Measurements from ENCODE around the gene LDLRAD1. TPM values are rescaled to one million over a fixed set of nuclear protein-coding genes. Genes with fewer than 3 reads are reported as not detected.
"Not testable (repeated sequence)": the region's sequence is repeated elsewhere in the genome, so short reads cannot be mapped to it uniquely, and the experiment has no call there.

LDLRAD1 gene
- total RNA-seq, 1 donor from 2014 or later, result not detected

GRCh38 chr1:53982034-53982762, 35.8 kb downstream of the LDLRAD1 start:
- no peaks in the 10 kb centered on the region for H3K4me1 ChIP-seq
- no peak overlapping the region for H3K27ac ChIP-seq
- intact Hi-C loops (cut with DNase I), result no loop called here
- no peaks in the 10 kb centered on the region for H3K9me3 ChIP-seq
- TF ChIP-seq CTCF (IDR thresholded peaks at IDR 0.05), result no peak
- H3K36me3 ChIP-seq, result no peaks in the 10 kb centered on the region
- no peaks in the 10 kb centered on the region for H3K27me3 ChIP-seq
- peak overlapping the region; percentile 37 to 56 for H3K4me3 ChIP-seq
- DNase-seq (ENCODE audit: low spot score in 2 of 2), result no peak

- Histone ChIP-seq H3K4me3 (no peak overlapping the region), H3K27me3 (no peaks in the 10 kb centered on the region), H3K36me3 (no peaks in the 10 kb centered on the region), H3K27ac (no peak overlapping the region), H3K4me1 (no peaks in the 10 kb centered on the region), H3K9me3 (no peaks in the 10 kb centered on the region)
- DNase-seq (ENCODE audit: low spot score in 2 of 2), result no peak
- intact Hi-C loops (cut with DNase I), result no loop called here
- no peak for TF ChIP-seq CTCF (IDR thresholded peaks at IDR 0.05)
Measured at GRCh38 chr1:53981220-53981619, 36.8 kb downstream of the LDLRAD1 start.

- H3K27ac ChIP-seq, result no peak overlapping the region
- no peak for DNase-seq (ENCODE audit: low spot score in 2 of 2)
- no peaks in the 10 kb centered on the region for H3K4me1 ChIP-seq
- H3K4me3 ChIP-seq, result no peak overlapping the region
- TF ChIP-seq CTCF (IDR thresholded peaks at IDR 0.05), result no peak
- no peaks in the 10 kb centered on the region for H3K27me3 ChIP-seq
- intact Hi-C loops (cut with DNase I), result no loop called here
- no peaks in the 10 kb centered on the region for H3K9me3 ChIP-seq
- no peaks in the 10 kb centered on the region for H3K36me3 ChIP-seq
Measured at GRCh38 chr1:53979712-53980450, 38.1 kb downstream of the LDLRAD1 start.

GRCh38 chr1:53975861-53976260, 42.1 kb downstream of the LDLRAD1 start:
- Histone ChIP-seq H3K27me3 (no peaks in the 10 kb centered on the region), H3K4me1 (no peaks in the 10 kb centered on the region), H3K36me3 (peaks cover 0 to 12% of the 10 kb centered on the region in 2 donors), H3K9me3 (no peaks in the 10 kb centered on the region), H3K27ac (no peak overlapping the region), H3K4me3 (no peak overlapping the region)
- intact Hi-C loops (cut with DNase I), result no loop called here
- TF ChIP-seq CTCF (IDR thresholded peaks at IDR 0.05), result no peak
- no peak for DNase-seq (ENCODE audit: low spot score in 2 of 2)

- H3K36me3 ChIP-seq, result peaks cover 28 to 48% of the 10 kb centered on the region in 2 donors
- no peak for TF ChIP-seq CTCF (IDR thresholded peaks at IDR 0.05)
- H3K9me3 ChIP-seq, result no peaks in the 10 kb centered on the region
- no peaks in the 10 kb centered on the region for H3K27me3 ChIP-seq
- no peaks in the 10 kb centered on the region for H3K4me1 ChIP-seq
- H3K4me3 ChIP-seq, result no peak overlapping the region
- DNase-seq (ENCODE audit: low spot score in 2 of 2), result no peak
- peak overlapping the region in 1 of 2 donors; percentile 38 for H3K27ac ChIP-seq
- intact Hi-C loops (cut with DNase I), result no loop called here
Measured at GRCh38 chr1:53971718-53972117, 46.3 kb downstream of the LDLRAD1 start.

- H3K9me3 ChIP-seq; H3K4me1 ChIP-seq; H3K27ac ChIP-seq; DNase-seq (ENCODE audit: low spot score in 2 of 2); intact Hi-C loops (cut with DNase I); H3K4me3 ChIP-seq; H3K27me3 ChIP-seq: not testable (repeated sequence)
- H3K36me3 ChIP-seq, result peaks cover 28 to 57% of the 10 kb centered on the region in 2 donors
Measured at GRCh38 chr1:53969323-53969722, 48.7 kb downstream of the LDLRAD1 start.
